Measurements from ENCODE around the gene GALNT14.

Gene GALNT14

GRCh38 chr2:30932870-30933269 lies 205.4 kb downstream of the GALNT14 start:
- DNase-seq (ENCODE audit: low read depth) = no peak
- H3K4me3 ChIP-seq (ENCODE audit: low read length) = no peak overlapping the region
- no peak for TF ChIP-seq CTCF (conservative IDR thresholded peaks at IDR 0.05; ENCODE audit: low read length)

- TF ChIP-seq CTCF (conservative IDR thresholded peaks at IDR 0.05; ENCODE audit: low read length) = no peak
- H3K4me3 ChIP-seq (ENCODE audit: low read length) = no peak overlapping the region
- no peak for DNase-seq (ENCODE audit: low read depth)
Measured at GRCh38 chr2:30931841-30932407, 206.3 kb downstream of the GALNT14 start.

GRCh38 chr2:30930716-30931115 lies 207.5 kb downstream of the GALNT14 start:
- no peak for DNase-seq (ENCODE audit: low read depth)
- no peak overlapping the region for H3K4me3 ChIP-seq (ENCODE audit: low read length)
- no peak for TF ChIP-seq CTCF (conservative IDR thresholded peaks at IDR 0.05; ENCODE audit: low read length)

- no peak for DNase-seq (ENCODE audit: low read depth)
- TF ChIP-seq CTCF (conservative IDR thresholded peaks at IDR 0.05; ENCODE audit: low read length) = no peak
- H3K4me3 ChIP-seq (ENCODE audit: low read length) = no peak overlapping the region
Measured at GRCh38 chr2:30927465-30928075, 210.7 kb downstream of the GALNT14 start.

- no peak for TF ChIP-seq CTCF (conservative IDR thresholded peaks at IDR 0.05; ENCODE audit: low read length)
- DNase-seq (ENCODE audit: low read depth) = no peak
- H3K4me3 ChIP-seq (ENCODE audit: low read length) = no peak overlapping the region
Measured at GRCh38 chr2:30926606-30927005, 211.6 kb downstream of the GALNT14 start.

- no peak for TF ChIP-seq CTCF (conservative IDR thresholded peaks at IDR 0.05; ENCODE audit: low read length)
- H3K4me3 ChIP-seq (ENCODE audit: low read length) = no peak overlapping the region
- DNase-seq (ENCODE audit: low read depth) = no peak
Measured at GRCh38 chr2:30923623-30924022, 214.6 kb downstream of the GALNT14 start.

GRCh38 chr2:30920511-30920910 lies 217.7 kb downstream of the GALNT14 start:
- no peak for TF ChIP-seq CTCF (conservative IDR thresholded peaks at IDR 0.05; ENCODE audit: low read length)
- H3K4me3 ChIP-seq (ENCODE audit: low read length) = no peak overlapping the region
- DNase-seq (ENCODE audit: low read depth) = no peak
